Fibroblast of skin of back (primary cell): Measurements from ENCODE around the gene SACM1L.

ENCODE experiments used
- DNase-seq: peaks from one replicate; pipeline ENCODE4 v3.0.0-alpha.2; 2013

Gene SACM1L

GRCh38 chr3:45789235-45789812 is 100.1 kb downstream of the SACM1L start:
- DNase-seq: no peak

GRCh38 chr3:45790596-45790995 is 101.4 kb downstream of the SACM1L start:
- no peak for DNase-seq

- DNase-seq: no peak
These were observed 102.8 kb downstream of the SACM1L start for GRCh38 chr3:45792036-45792435.

- DNase-seq: no peak
These were observed 103.4 kb downstream of the SACM1L start for GRCh38 chr3:45792516-45793172.

GRCh38 chr3:45793482-45794176 is 104.4 kb downstream of the SACM1L start:
- no peak for DNase-seq

GRCh38 chr3:45794177-45794560 is 105.0 kb downstream of the SACM1L start:
- DNase-seq: no peak

GRCh38 chr3:45794660-45795059 is 105.5 kb downstream of the SACM1L start:
- DNase-seq: no peak
